Loucy (cell line): ENCODE data around the gene CEP55.

ENCODE experiments used
- H2AFZ ChIP-seq: fragments of 200-600 bp; sonication (generic); 2 replicates; pipeline ENCODE4 v1.6.0; 2016; ENCODE audit warnings: antibody characterized with exemption, mild to moderate bottlenecking, low read length, moderate library complexity
- H3F3A ChIP-seq: fragments of 200-600 bp; 2 replicates; pipeline ENCODE4 v1.6.0; 2016; ENCODE audit warnings: antibody characterized with exemption, low read depth, mild to moderate bottlenecking
- H3K27me3 ChIP-seq: fragments of 200-600 bp; sonication (generic); 2 replicates; pipeline ENCODE4 v1.6.1; 2014; ENCODE audit warnings: low read length, mild to moderate bottlenecking; ENCODE audit not compliant: insufficient read depth, poor library complexity, severe bottlenecking
- H3K36me3 ChIP-seq: fragments of 200-600 bp; sonication (generic); 2 replicates; pipeline ENCODE4 v1.6.1; 2016; ENCODE audit warnings: low read length; ENCODE audit not compliant: insufficient read depth
- H3K4me1 ChIP-seq: fragments of 200-600 bp; sonication (generic); 2 replicates; pipeline ENCODE4 v1.5.1; 2014; ENCODE audit warnings: low read length, mild to moderate bottlenecking; ENCODE audit not compliant: insufficient read depth, poor library complexity, severe bottlenecking
- H3K4me2 ChIP-seq: fragments of 200-600 bp; sonication (generic); 2 replicates; pipeline ENCODE4 v1.6.0; 2014; ENCODE audit warnings: antibody characterized with exemption, low read length, low read depth, mild to moderate bottlenecking; ENCODE audit not compliant: poor library complexity, severe bottlenecking
- H3K4me3 ChIP-seq: fragments of 200-600 bp; sonication (generic); 2 replicates; pipeline ENCODE4 v1.5.1; 2014; ENCODE audit warnings: low read length, mild to moderate bottlenecking, mixed read lengths; ENCODE audit not compliant: poor library complexity, severe bottlenecking
- H3K79me2 ChIP-seq: fragments of 200-600 bp; sonication (generic); 2 replicates; pipeline ENCODE4 v1.6.1; 2014; ENCODE audit warnings: low read length; ENCODE audit not compliant: insufficient read depth
- H3K9ac ChIP-seq: fragments of 200-600 bp; sonication (generic); 2 replicates; pipeline ENCODE4 v1.6.0; 2014; ENCODE audit warnings: mild to moderate bottlenecking, low read depth, low read length, moderate library complexity; ENCODE audit not compliant: poor library complexity, severe bottlenecking
- H3K9me2 ChIP-seq: fragments of 200-600 bp; sonication (generic); replicated peaks from 2 replicates; pipeline ENCODE4 v1.6.1; 2016; ENCODE audit warnings: low read depth, low read length, mixed read lengths
- H3K9me3 ChIP-seq: fragments of 200-600 bp; sonication (generic); 2 replicates; pipeline ENCODE4 v1.6.1; 2014; ENCODE audit warnings: mild to moderate bottlenecking, antibody characterized with exemption, low read length, low read depth; ENCODE audit not compliant: insufficient read depth
- H4K20me1 ChIP-seq: fragments of 200-600 bp; sonication (generic); 2 replicates; pipeline ENCODE4 v1.6.0; 2014; ENCODE audit warnings: antibody characterized with exemption, low read length, mild to moderate bottlenecking; ENCODE audit not compliant: insufficient read depth, poor library complexity, severe bottlenecking
- EZH2phosphoT487 ChIP-seq: fragments of 200-600 bp; IDR thresholded peaks from 2 replicates; pipeline ENCODE4 v1.6.1; 2018; ENCODE audit warnings: antibody characterized with exemption, mild to moderate bottlenecking, moderate library complexity, borderline replicate concordance
- TF ChIP-seq, protein P1 (sequence below): fragments of 200-600 bp; sonication (generic); conservative IDR thresholded peaks from 2 replicates; pipeline ENCODE4 v1.5.1; 2014; ENCODE audit warnings: mild to moderate bottlenecking, antibody characterized with exemption, low read length

The CEP55 gene

GRCh38 chr10:93461807-93462178 lies 34.6 kb upstream of the CEP55 start:
- Histone ChIP-seq H3K4me2 (no peak overlapping the region), H2AFZ (0 out of 2 replicates have a peak overlapping the region, but pooled peaks have one; percentile 9), H4K20me1 (no peaks in the 10 kb centered on the region), H3K4me1 (peaks cover 18% of the 10 kb centered on the region), H3K9me2 (no peaks in the 10 kb centered on the region), H3K79me2 (no peaks in the 10 kb centered on the region), H3F3A (no peaks in the 10 kb centered on the region), H3K9me3 (no peaks in the 10 kb centered on the region), H3K9ac (no peak overlapping the region), H3K27me3 (no peaks in the 10 kb centered on the region), H3K36me3 (no peaks in the 10 kb centered on the region), H3K4me3 (no peak overlapping the region)
- TF ChIP-seq EZH2phosphoT487, result no peak
- TF ChIP-seq, protein P1, sequence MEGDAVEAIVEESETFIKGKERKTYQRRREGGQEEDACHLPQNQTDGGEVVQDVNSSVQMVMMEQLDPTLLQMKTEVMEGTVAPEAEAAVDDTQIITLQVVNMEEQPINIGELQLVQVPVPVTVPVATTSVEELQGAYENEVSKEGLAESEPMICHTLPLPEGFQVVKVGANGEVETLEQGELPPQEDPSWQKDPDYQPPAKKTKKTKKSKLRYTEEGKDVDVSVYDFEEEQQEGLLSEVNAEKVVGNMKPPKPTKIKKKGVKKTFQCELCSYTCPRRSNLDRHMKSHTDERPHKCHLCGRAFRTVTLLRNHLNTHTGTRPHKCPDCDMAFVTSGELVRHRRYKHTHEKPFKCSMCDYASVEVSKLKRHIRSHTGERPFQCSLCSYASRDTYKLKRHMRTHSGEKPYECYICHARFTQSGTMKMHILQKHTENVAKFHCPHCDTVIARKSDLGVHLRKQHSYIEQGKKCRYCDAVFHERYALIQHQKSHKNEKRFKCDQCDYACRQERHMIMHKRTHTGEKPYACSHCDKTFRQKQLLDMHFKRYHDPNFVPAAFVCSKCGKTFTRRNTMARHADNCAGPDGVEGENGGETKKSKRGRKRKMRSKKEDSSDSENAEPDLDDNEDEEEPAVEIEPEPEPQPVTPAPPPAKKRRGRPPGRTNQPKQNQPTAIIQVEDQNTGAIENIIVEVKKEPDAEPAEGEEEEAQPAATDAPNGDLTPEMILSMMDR, result no peak; the same call in 1 of the 2 replicates

DNA sequence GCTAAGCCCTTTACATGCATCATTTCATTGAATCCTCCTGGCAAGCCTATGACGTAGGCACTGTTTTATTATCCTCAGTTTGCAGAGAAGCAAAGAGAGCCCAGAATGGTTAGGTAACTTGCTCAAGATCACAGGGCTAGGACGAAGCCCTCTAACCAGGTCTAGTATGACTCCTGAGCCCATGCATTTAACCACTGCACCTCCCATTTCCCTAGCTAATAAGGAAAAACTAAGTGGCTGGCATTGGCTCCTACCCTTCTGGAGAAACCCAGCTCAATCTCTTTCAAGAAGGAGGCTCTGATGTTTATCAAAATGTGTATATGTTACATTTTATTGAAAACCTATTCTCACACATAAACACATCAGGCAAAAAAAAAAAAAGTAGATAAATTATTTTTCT lies 34.0 kb upstream of the CEP55 start:
- H3F3A ChIP-seq, result no peaks in the 10 kb centered on the region
- peaks cover 18% of the 10 kb centered on the region for H3K4me1 ChIP-seq
- H3K27me3 ChIP-seq, result no peaks in the 10 kb centered on the region
- H3K4me3 ChIP-seq, result no peak overlapping the region
- H3K9ac ChIP-seq, result no peak overlapping the region
- no peak overlapping the region for H2AFZ ChIP-seq
- H3K79me2 ChIP-seq, result no peaks in the 10 kb centered on the region
- H4K20me1 ChIP-seq, result no peaks in the 10 kb centered on the region
- H3K9me3 ChIP-seq, result no peaks in the 10 kb centered on the region
- H3K36me3 ChIP-seq, result no peaks in the 10 kb centered on the region
- TF ChIP-seq EZH2phosphoT487, result no peak
- TF ChIP-seq, protein P1, result no peak
- no peaks in the 10 kb centered on the region for H3K9me2 ChIP-seq
- H3K4me2 ChIP-seq, result peak overlapping the region; percentile 29

DNA sequence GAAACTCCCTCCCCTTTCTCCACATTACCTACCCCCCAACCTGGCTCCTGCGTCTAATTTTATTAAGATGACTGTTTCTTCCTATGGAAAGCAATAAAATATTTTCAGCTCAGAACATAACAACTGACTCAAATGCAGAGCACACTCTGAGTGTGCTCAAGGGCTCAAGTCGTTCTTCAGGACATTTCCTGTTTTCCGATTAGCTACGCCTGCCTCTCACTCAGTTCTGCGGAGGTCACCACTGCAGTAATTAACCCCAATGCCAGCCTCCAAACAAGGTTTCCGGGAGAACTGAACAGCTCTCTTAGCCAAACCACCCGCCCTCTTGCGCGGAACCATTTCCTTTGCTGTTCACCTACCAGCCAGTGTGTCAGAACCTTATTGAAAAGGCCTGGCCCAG lies 33.5 kb upstream of the CEP55 start:
- Histone ChIP-seq H3K9me3 (no peaks in the 10 kb centered on the region), H4K20me1 (no peaks in the 10 kb centered on the region), H3K79me2 (no peaks in the 10 kb centered on the region), H3K27me3 (no peaks in the 10 kb centered on the region), H3K9me2 (no peaks in the 10 kb centered on the region), H2AFZ (no peak overlapping the region; the same call in 1 of the 2 replicates), H3F3A (no peaks in the 10 kb centered on the region), H3K4me1 (peaks cover 18% of the 10 kb centered on the region), H3K4me2 (peak overlapping the region; percentile 29), H3K9ac (no peak overlapping the region), H3K36me3 (no peaks in the 10 kb centered on the region), H3K4me3 (no peak overlapping the region)
- no peak for TF ChIP-seq EZH2phosphoT487
- TF ChIP-seq, protein P1, result no peak
